ENCODE measurements around the gene NRP2.
A peak's percentile ranks its signal among the peaks of the same experiment; 100 is the strongest.

Gene NRP2

GRCh38 chr2:205706769-205707381 is 24.6 kb downstream of the NRP2 start:
- Histone ChIP-seq H3F3A (ENCODE audit: control insufficient read depth, insufficient read depth) (peaks cover 9% of the 10 kb centered on the region), H3K4me3 (ENCODE audit: low read length) (peak overlapping the region; percentile 65), H3K4me1 (ENCODE audit: control insufficient read depth, low read length) (peaks cover 50% of the 10 kb centered on the region), H3K36me3 (ENCODE audit: control insufficient read depth, low read length) (no peaks in the 10 kb centered on the region), H3K27me3 (ENCODE audit: control insufficient read depth, low read length) (no peaks in the 10 kb centered on the region), H3K9me2 (replicated peaks; ENCODE audit: control insufficient read depth, low read length) (no peaks in the 10 kb centered on the region), H3K27ac (ENCODE audit: low read depth, low read length) (peak overlapping the region; percentile 90), H3K9me3 (ENCODE audit: control insufficient read depth, insufficient read depth, low read length) (no peaks in the 10 kb centered on the region), H4K20me1 (ENCODE audit: control insufficient read depth, insufficient read depth, low read depth, low read length) (no peaks in the 10 kb centered on the region), H3K4me2 (ENCODE audit: low read length) (peak overlapping the region; percentile 92), H3K79me2 (ENCODE audit: control insufficient read depth, low read length) (no peaks in the 10 kb centered on the region)
- TF ChIP-seq CTCF (IDR thresholded peaks at IDR 0.05; ENCODE audit: low read depth, low read length, poor library complexity, severe bottlenecking) (no peak), EZH2phosphoT487 (IDR thresholded peaks at IDR 0.05; ENCODE audit: borderline replicate concordance, low read length) (no peak)

GRCh38 chr2:205708231-205708631 is 25.9 kb downstream of the NRP2 start:
- Histone ChIP-seq H3K4me1 (ENCODE audit: control insufficient read depth, low read length) (peaks cover 56% of the 10 kb centered on the region), H3K9me3 (ENCODE audit: control insufficient read depth, insufficient read depth, low read length) (no peaks in the 10 kb centered on the region), H3K4me3 (ENCODE audit: low read length) (no peak overlapping the region), H3K27me3 (ENCODE audit: control insufficient read depth, low read length) (no peaks in the 10 kb centered on the region), H3K27ac (ENCODE audit: low read depth, low read length) (no peak overlapping the region), H3K79me2 (ENCODE audit: control insufficient read depth, low read length) (no peaks in the 10 kb centered on the region), H3K36me3 (ENCODE audit: control insufficient read depth, low read length) (no peaks in the 10 kb centered on the region), H3K9me2 (replicated peaks; ENCODE audit: control insufficient read depth, low read length) (no peaks in the 10 kb centered on the region), H4K20me1 (ENCODE audit: control insufficient read depth, insufficient read depth, low read depth, low read length) (no peaks in the 10 kb centered on the region), H3K4me2 (ENCODE audit: low read length) (no peak overlapping the region), H3F3A (ENCODE audit: control insufficient read depth, insufficient read depth) (peaks cover 9% of the 10 kb centered on the region)
- TF ChIP-seq CTCF (IDR thresholded peaks at IDR 0.05; ENCODE audit: low read depth, low read length, poor library complexity, severe bottlenecking), result no peak
- no peak for TF ChIP-seq EZH2phosphoT487 (IDR thresholded peaks at IDR 0.05; ENCODE audit: borderline replicate concordance, low read length)

- TF ChIP-seq EZH2phosphoT487 (IDR thresholded peaks at IDR 0.05; ENCODE audit: borderline replicate concordance, low read length) (no peak), CTCF (IDR thresholded peaks at IDR 0.05; ENCODE audit: low read depth, low read length, poor library complexity, severe bottlenecking) (no peak)
- Histone ChIP-seq H3K27ac (ENCODE audit: low read depth, low read length) (no peak overlapping the region), H3K4me1 (ENCODE audit: control insufficient read depth, low read length) (peaks cover 62% of the 10 kb centered on the region), H3K27me3 (ENCODE audit: control insufficient read depth, low read length) (no peaks in the 10 kb centered on the region), H3K79me2 (ENCODE audit: control insufficient read depth, low read length) (no peaks in the 10 kb centered on the region), H4K20me1 (ENCODE audit: control insufficient read depth, insufficient read depth, low read depth, low read length) (no peaks in the 10 kb centered on the region), H3F3A (ENCODE audit: control insufficient read depth, insufficient read depth) (peaks cover 9% of the 10 kb centered on the region), H3K4me3 (ENCODE audit: low read length) (no peak overlapping the region), H3K36me3 (ENCODE audit: control insufficient read depth, low read length) (no peaks in the 10 kb centered on the region), H3K9me3 (ENCODE audit: control insufficient read depth, insufficient read depth, low read length) (no peaks in the 10 kb centered on the region), H3K4me2 (ENCODE audit: low read length) (no peak overlapping the region), H3K9me2 (replicated peaks; ENCODE audit: control insufficient read depth, low read length) (no peaks in the 10 kb centered on the region)
Observed at GRCh38 chr2:205709319-205709718, 27.0 kb downstream of the NRP2 start.

Measured in DOHH2 (cell line).